GM23338 (cell line): ENCODE measurements around the gene STIP1. TPM values are rescaled to one million over a fixed set of nuclear protein-coding genes. Genes with fewer than 3 reads are reported as not detected.

Experiments
- ATAC-seq: fragments of 200-7000 bp; cut with Tn5 transposase; 3 replicates; pipeline ENCODE4 v1.9.1; 2020
- DNase-seq: peaks from one replicate; pipeline ENCODE4 v3.0.0-alpha.2; 2015; ENCODE audit warnings: low spot score
- H2AFZ ChIP-seq: fragments of 200-600 bp; sonication (generic); 2 replicates; pipeline ENCODE4 v1.8.0; 2016; ENCODE audit warnings: antibody characterized with exemption, mild to moderate bottlenecking, moderate library complexity
- H3F3A ChIP-seq: fragments of 200-600 bp; sonication (generic); replicated peaks from 2 replicates; pipeline ENCODE4 v1.8.0; 2017; ENCODE audit warnings: antibody characterized with exemption, mixed run types, low read depth
- H3K27ac ChIP-seq: fragments of 200-600 bp; sonication (generic); 2 replicates; pipeline ENCODE4 v1.6.1; 2016; ENCODE audit warnings: low read depth
- H3K27me3 ChIP-seq: fragments of 200-600 bp; sonication (generic); 2 replicates; pipeline ENCODE4 v1.8.0; 2016; ENCODE audit warnings: mild to moderate bottlenecking, mixed run types, moderate library complexity; ENCODE audit not compliant: insufficient read depth
- H3K36me3 ChIP-seq: fragments of 200-600 bp; sonication (generic); 2 replicates; pipeline ENCODE4 v1.8.0; 2016; ENCODE audit warnings: mild to moderate bottlenecking; ENCODE audit not compliant: insufficient read depth
- H3K4me1 ChIP-seq: fragments of 200-600 bp; sonication (generic); 2 replicates; pipeline ENCODE4 v1.8.0; 2016; ENCODE audit warnings: mild to moderate bottlenecking, moderate library complexity; ENCODE audit not compliant: insufficient read depth
- H3K4me2 ChIP-seq: fragments of 200-600 bp; sonication (generic); 2 replicates; pipeline ENCODE4 v1.7.1; 2017; ENCODE audit warnings: mixed run types
- H3K4me3 ChIP-seq: fragments of 200-600 bp; sonication (generic); 2 replicates; pipeline ENCODE4 v1.6.1; 2016; ENCODE audit warnings: mixed run types
- H3K79me2 ChIP-seq: fragments of 200-600 bp; sonication (generic); replicated peaks from 2 replicates; pipeline ENCODE4 v1.8.0; 2017; ENCODE audit warnings: mild to moderate bottlenecking; ENCODE audit not compliant: insufficient read depth
- H3K9me2 ChIP-seq: fragments of 200-600 bp; sonication (generic); 2 replicates; pipeline ENCODE4 v1.8.0; 2017; ENCODE audit not compliant: insufficient read depth
- H4K20me1 ChIP-seq: fragments of 200-600 bp; sonication (generic); replicated peaks from 2 replicates; pipeline ENCODE4 v1.8.0; 2017; ENCODE audit warnings: mild to moderate bottlenecking; ENCODE audit not compliant: insufficient read depth
- H3K27ac Mint-ChIP-seq: 2 replicates; pipeline ENCODE4 v1.8.0; 2020; ENCODE audit warnings: inconsistent platforms, mild to moderate bottlenecking, moderate library complexity, mixed read lengths
- H3K27me3 Mint-ChIP-seq: 3 replicates; pipeline ENCODE4 v1.8.0; 2022; ENCODE audit warnings: low read depth, mild to moderate bottlenecking, moderate library complexity, mixed read lengths, inconsistent platforms; ENCODE audit not compliant: insufficient read depth, poor library complexity
- H3K36me3 Mint-ChIP-seq: 3 replicates; pipeline ENCODE4 v1.8.0; 2021; ENCODE audit warnings: low read depth, mild to moderate bottlenecking, inconsistent platforms, moderate library complexity, mixed read lengths
- H3K4me1 Mint-ChIP-seq: 3 replicates; pipeline ENCODE4 v1.8.0; 2020; ENCODE audit warnings: mild to moderate bottlenecking, inconsistent platforms, mixed read lengths
- H3K4me3 Mint-ChIP-seq: 3 replicates; pipeline ENCODE4 v1.8.0; 2021; ENCODE audit warnings: moderate library complexity, mild to moderate bottlenecking, inconsistent platforms, mixed read lengths
- H3K9me3 Mint-ChIP-seq: 3 replicates; pipeline ENCODE4 v1.8.0; 2020; ENCODE audit warnings: moderate library complexity, mild to moderate bottlenecking, inconsistent platforms, mixed read lengths
- ETS1 ChIP-seq: IDR thresholded peaks from 2 replicates; pipeline ENCODE4 v1.6.1; 2016; ENCODE audit warnings: antibody characterized with exemption
- EZH2 ChIP-seq: fragments of 200-600 bp; sonication (generic); IDR thresholded peaks from one replicate; pipeline ENCODE4 v1.8.0; 2017; ENCODE audit warnings: antibody characterized with exemption, mild to moderate bottlenecking, low read depth; ENCODE audit not compliant: unreplicated experiment
- JUNB ChIP-seq: IDR thresholded peaks from one replicate; pipeline ENCODE4 v1.6.1; 2016; ENCODE audit warnings: antibody characterized with exemption; ENCODE audit not compliant: unreplicated experiment
- REST ChIP-seq: IDR thresholded peaks from one replicate; pipeline ENCODE4 v1.6.1; 2018; ENCODE audit warnings: antibody characterized with exemption; ENCODE audit not compliant: unreplicated experiment
- polyA plus RNA-seq: library from polyadenylated mRNA; unstranded; fragments of >200 nt; fragmentation: Nextera tagmentation; extraction: Ambion mirVana; gene quantifications from 2 replicates; pipeline ENCODE4 v1.2.1, GENCODE V29; 2016
- total RNA-seq: library from RNA; depleted of rRNA; stranded (reverse); fragments of >200 nt; shearing (Covaris generic); gene quantifications from 2 replicates; pipeline ENCODE4 v1.2.3, GENCODE V29; 2014
- TF ChIP-seq, protein P1 (sequence below): fragments of 250-450 bp; sonication (Bioruptor Pico); IDR thresholded peaks from 2 replicates; pipeline ENCODE4 v1.5.0; 2020; ENCODE audit warnings: mild to moderate bottlenecking, moderate library complexity
- TF ChIP-seq, protein P2 (sequence below), 2 experiments: fragments of 200-600 bp in 1 of 2; sonication (generic) in 1 of 2; conservative IDR thresholded peaks; 2 replicates each; pipeline versions ENCODE4 v1.5.1 to v1.6.1; 2016 to 2017; ENCODE audit warnings: antibody characterized with exemption in 2 of 2, low read depth in 2 of 2, mild to moderate bottlenecking in 2 of 2, moderate library complexity in 1 of 2

STIP1 gene
- total and polyA plus RNA-seq, 2 experiments from 2014 or later: 213 to 351 TPM

GRCh38 chr11:64204080-64204440 lies 18.1 kb downstream of the STIP1 start:
- peaks cover 49% of the 10 kb centered on the region for H3K36me3 ChIP-seq
- H3K4me1 Mint-ChIP-seq: peaks cover 18% of the 10 kb centered on the region
- H3K79me2 ChIP-seq: 0 out of 2 replicates have a peak, but pooled peaks cover 6% of the 10 kb centered on the region
- TF ChIP-seq, protein P1, sequence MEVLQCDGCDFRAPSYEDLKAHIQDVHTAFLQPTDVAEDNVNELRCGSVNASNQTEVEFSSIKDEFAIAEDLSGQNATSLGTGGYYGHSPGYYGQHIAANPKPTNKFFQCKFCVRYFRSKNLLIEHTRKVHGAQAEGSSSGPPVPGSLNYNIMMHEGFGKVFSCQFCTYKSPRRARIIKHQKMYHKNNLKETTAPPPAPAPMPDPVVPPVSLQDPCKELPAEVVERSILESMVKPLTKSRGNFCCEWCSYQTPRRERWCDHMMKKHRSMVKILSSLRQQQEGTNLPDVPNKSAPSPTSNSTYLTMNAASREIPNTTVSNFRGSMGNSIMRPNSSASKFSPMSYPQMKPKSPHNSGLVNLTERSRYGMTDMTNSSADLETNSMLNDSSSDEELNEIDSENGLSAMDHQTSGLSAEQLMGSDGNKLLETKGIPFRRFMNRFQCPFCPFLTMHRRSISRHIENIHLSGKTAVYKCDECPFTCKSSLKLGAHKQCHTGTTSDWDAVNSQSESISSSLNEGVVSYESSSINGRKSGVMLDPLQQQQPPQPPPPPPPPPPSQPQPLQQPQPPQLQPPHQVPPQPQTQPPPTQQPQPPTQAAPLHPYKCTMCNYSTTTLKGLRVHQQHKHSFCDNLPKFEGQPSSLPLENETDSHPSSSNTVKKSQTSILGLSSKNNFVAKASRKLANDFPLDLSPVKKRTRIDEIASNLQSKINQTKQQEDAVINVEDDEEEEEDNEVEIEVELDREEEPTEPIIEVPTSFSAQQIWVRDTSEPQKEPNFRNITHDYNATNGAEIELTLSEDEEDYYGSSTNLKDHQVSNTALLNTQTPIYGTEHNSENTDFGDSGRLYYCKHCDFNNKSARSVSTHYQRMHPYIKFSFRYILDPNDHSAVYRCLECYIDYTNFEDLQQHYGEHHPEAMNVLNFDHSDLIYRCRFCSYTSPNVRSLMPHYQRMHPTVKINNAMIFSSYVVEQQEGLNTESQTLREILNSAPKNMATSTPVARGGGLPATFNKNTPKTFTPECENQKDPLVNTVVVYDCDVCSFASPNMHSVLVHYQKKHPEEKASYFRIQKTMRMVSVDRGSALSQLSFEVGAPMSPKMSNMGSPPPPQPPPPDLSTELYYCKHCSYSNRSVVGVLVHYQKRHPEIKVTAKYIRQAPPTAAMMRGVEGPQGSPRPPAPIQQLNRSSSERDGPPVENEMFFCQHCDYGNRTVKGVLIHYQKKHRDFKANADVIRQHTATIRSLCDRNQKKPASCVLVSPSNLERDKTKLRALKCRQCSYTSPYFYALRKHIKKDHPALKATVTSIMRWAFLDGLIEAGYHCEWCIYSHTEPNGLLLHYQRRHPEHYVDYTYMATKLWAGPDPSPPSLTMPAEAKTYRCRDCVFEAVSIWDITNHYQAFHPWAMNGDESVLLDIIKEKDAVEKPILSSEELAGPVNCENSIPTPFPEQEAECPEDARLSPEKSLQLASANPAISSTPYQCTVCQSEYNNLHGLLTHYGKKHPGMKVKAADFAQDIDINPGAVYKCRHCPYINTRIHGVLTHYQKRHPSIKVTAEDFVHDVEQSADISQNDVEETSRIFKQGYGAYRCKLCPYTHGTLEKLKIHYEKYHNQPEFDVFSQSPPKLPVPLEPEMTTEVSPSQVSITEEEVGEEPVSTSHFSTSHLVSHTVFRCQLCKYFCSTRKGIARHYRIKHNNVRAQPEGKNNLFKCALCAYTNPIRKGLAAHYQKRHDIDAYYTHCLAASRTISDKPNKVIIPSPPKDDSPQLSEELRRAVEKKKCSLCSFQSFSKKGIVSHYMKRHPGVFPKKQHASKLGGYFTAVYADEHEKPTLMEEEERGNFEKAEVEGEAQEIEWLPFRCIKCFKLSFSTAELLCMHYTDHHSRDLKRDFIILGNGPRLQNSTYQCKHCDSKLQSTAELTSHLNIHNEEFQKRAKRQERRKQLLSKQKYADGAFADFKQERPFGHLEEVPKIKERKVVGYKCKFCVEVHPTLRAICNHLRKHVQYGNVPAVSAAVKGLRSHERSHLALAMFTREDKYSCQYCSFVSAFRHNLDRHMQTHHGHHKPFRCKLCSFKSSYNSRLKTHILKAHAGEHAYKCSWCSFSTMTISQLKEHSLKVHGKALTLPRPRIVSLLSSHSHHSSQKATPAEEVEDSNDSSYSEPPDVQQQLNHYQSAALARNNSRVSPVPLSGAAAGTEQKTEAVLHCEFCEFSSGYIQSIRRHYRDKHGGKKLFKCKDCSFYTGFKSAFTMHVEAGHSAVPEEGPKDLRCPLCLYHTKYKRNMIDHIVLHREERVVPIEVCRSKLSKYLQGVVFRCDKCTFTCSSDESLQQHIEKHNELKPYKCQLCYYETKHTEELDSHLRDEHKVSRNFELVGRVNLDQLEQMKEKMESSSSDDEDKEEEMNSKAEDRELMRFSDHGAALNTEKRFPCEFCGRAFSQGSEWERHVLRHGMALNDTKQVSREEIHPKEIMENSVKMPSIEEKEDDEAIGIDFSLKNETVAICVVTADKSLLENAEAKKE (CRISPR knock-in tag): no peak
- no peak for TF ChIP-seq ETS1
- TF ChIP-seq JUNB: no peak
- TF ChIP-seq REST: no peak
- TF ChIP-seq, protein P2, sequence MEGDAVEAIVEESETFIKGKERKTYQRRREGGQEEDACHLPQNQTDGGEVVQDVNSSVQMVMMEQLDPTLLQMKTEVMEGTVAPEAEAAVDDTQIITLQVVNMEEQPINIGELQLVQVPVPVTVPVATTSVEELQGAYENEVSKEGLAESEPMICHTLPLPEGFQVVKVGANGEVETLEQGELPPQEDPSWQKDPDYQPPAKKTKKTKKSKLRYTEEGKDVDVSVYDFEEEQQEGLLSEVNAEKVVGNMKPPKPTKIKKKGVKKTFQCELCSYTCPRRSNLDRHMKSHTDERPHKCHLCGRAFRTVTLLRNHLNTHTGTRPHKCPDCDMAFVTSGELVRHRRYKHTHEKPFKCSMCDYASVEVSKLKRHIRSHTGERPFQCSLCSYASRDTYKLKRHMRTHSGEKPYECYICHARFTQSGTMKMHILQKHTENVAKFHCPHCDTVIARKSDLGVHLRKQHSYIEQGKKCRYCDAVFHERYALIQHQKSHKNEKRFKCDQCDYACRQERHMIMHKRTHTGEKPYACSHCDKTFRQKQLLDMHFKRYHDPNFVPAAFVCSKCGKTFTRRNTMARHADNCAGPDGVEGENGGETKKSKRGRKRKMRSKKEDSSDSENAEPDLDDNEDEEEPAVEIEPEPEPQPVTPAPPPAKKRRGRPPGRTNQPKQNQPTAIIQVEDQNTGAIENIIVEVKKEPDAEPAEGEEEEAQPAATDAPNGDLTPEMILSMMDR (conservative IDR thresholded peaks at IDR 0.05; ENCODE audit: low read depth in 2 of 2): no peak
- no peak for TF ChIP-seq EZH2
- no peaks in the 10 kb centered on the region for H3K9me2 ChIP-seq
- H2AFZ ChIP-seq: no peak overlapping the region
- ATAC-seq (no peak), DNase-seq (no peak)
- no peak overlapping the region for H3K4me2 ChIP-seq
- H3K9me3 Mint-ChIP-seq: no peaks in the 10 kb centered on the region
- H3K4me3 Mint-ChIP-seq: no peak overlapping the region
- peaks cover 47% of the 10 kb centered on the region for H3F3A ChIP-seq
- H3K4me1 ChIP-seq: no peaks in the 10 kb centered on the region; the same call in 1 of the 2 replicates
- no peak overlapping the region for H3K4me3 ChIP-seq
- H3K27me3 Mint-ChIP-seq: peaks cover 14% of the 10 kb centered on the region
- H3K27me3 ChIP-seq: no peaks in the 10 kb centered on the region
- peak overlapping the region; percentile 49; the same call in 1 of the 2 replicates for H3K27ac Mint-ChIP-seq
- peaks cover 33% of the 10 kb centered on the region for H4K20me1 ChIP-seq
- H3K27ac ChIP-seq: no peak overlapping the region
- peaks cover 69% of the 10 kb centered on the region for H3K36me3 Mint-ChIP-seq
